Activated naive CD8-positive, alpha-beta T cell treated with anti-CD3 and anti-CD28 coated beads, Interleukin-2, amount 50 U/mL, for 16 hours (primary cell): ENCODE data around the gene ZKSCAN1.
"Not testable (repeated sequence)": the region's sequence is repeated elsewhere in the genome, so short reads cannot be mapped to it uniquely, and the experiment has no call there.

Experiments used
- DNase-seq: peaks from one replicate; pipeline ENCODE4 v3.0.0-alpha.2; 2020; ENCODE audit warnings: low read depth, low spot score

ZKSCAN1 gene

DNA sequence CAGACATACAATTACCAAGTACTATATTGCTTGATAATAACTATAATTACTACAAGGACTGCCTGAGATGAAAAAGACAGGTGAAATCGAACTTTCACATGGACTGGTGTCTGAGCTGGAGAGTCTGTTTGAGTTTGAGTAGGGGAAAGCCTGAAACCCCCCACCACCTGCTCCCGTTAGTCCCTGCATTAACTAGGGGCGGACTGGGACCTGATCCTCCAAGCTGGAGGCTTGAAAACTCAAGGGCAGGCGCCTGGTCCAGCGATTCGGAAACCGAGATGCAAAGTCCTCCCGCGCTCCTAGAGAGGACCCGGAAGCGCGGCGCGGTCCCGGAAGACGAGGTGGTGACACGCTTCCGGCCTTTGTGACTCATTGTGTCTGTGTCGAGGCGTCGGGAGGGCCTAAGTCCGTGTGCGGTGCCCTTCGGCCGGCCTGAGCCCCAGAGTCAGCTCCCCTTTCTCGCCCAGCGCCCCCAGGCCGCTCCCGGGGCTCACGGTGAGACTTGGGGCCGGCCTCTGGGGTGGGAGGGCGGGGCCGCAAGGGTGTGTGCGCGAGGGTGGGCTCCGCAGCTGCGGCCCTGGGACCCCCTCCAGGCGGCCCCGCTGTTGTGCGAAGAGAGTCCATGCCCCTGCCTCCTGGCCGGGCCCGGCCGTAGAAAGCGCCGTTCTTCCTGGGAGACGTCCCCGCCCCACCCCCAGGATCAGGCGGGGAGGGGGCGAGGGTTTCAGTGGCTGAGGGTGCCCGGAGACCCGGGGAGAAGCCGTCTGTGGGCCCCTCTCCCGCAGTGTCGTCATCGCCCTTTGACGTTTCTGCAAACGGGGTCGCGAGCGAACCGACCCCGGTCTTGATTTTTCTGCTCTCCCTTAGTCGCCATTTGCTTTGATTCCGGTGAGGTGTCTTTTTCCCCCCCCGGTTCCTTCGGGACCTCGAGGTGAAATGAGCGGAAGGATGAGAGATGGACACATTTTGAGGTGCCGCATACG, at the start of gene ZKSCAN1:
TSS of gene ZKSCAN1 (plus strand) at position 365 of the 983 bp plus-strand sequence. CDS start 7,911 bp downstream, outside the sequence.
- peak; percentile 63 for DNase-seq

DNA sequence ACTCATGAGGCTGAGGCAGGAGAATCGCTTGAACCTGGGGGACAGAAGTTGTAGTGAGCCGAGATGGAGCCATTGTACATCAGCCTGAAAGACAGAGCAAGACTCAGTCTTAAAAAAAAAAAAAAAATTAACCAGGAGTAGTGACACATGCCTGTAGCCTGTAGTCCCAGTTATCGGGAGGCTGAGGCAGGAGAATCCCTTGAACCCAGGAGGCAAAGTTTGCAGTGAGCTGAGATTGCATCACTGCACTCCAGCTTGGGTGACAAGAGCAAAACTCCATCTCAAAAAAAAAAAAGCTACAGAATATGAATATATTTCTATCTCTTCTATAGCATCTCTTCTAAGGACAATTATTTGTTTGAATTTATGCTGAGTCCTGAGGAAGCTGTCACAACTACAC, 46.1 kb upstream of the ZKSCAN1 start:
- no peak for DNase-seq

DNA sequence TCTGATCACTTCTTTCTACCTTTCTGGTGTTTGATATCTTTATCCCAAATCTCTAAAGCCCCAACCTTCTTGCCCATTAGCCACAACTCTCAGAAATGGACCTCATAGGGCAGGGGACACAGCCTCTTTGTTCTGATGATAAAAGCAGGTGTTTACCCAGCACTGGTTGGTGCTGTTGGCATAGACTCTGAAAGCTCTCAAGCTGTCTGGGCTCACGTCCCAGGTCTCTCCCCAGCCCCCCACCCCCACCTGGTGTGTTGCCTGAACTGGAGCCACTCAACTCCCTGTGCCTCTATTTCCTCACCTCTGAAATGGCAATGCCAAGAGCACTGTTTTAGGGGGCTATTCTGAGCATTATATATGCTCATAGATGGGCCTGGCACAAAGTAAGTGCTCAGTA, 45.6 kb upstream of the ZKSCAN1 start:
- DNase-seq, result not testable (repeated sequence)

DNA sequence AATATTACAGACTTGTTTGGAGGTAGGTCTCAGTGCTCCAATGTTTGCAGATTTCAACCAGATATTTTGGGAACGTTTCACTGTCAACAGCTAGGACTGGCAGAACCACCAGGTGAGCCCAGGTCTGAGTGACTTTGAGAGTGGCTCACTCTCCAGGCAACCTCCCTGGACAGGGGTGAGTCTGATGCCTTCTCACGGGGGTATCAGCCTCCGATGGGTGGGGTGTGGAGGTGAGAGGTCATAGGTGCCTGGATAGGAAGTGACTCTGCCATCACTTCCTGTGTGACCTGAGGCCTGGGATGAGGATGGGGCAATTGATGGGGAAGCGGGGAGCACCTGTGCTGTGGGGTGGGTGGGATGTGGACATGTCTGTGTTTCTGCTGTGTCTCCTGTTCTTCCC, 44.2 kb upstream of the ZKSCAN1 start:
- DNase-seq, result no peak

DNA sequence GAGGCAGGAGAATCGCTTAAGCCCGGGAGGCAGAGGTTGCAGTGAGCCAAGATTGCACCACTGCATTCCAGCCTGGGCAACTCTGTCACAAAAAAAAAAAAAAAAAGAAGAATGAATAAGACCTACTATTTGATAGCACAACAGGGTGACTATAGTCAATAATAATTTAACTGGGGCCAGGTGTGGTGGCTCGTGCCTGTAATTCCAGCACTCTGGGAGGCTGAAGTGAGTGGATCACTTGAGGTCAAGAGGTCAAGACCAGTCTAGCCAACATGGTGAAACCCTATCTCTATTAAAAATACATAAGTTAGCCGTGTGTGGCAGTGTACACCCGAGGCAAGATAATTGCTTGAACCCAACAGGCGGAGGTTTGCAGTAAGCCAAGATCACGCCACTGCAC, 41.6 kb upstream of the ZKSCAN1 start:
- not testable (repeated sequence) for DNase-seq

DNA sequence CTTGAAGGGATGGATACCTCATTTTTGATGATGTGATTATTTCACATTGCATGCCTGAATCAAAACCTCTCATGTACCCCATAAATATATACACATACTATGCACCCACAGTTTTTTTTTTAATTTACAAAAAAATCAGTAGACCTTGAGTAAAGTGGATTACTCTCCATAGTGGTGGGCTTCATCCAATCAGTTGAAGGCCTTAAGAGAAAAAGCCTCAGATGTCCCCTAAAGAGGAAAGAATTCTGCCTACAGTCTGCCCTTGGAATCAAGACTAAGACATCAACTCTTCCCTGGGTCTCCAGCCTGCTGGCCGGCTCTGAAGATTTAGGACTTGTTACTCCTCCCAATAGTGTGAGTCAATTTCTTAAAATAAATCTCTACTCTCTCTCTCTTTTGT, 40.7 kb upstream of the ZKSCAN1 start:
- DNase-seq, result no peak

DNA sequence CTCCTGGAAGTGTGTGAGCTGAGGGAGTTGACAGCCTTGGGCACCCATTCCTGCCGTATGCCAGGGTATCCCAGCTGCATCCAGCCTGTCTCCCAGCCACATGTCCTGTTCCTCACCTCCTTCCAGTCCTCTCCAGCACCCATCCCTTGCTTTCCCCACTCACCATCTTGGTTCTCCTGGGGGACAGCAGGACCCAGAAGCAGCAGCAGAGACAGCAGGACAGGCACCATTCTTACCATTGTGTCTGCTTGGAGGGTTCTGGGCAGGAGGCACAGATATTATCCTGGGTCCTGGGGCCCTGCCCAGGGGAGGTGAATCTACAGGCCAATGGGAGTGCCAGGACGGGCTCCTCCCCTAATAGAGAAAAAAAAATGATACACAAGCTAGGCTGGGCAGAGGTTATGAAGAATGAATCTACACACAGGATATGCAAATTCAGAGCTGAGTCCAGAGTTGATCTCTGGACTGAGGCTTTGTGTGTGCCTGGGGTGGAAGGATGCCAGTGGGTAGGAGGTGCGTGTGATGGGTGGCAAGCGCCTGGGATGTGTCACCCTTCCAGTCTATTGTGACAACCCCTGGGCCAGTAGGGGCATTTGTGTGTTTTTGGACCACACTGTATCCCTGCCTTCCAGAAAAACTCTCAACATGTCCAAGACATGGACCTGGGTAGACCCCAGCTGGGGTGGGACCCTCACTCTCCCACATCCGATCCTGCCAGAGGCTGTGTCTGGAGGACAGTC, 39.4 kb upstream of the ZKSCAN1 start, which contains the start of gene AZGP1:
TSS of gene AZGP1 (minus strand) at position 250 of the 740 bp plus-strand sequence. CDS start at position 239, 11 bp downstream.
- no peak for DNase-seq

DNA sequence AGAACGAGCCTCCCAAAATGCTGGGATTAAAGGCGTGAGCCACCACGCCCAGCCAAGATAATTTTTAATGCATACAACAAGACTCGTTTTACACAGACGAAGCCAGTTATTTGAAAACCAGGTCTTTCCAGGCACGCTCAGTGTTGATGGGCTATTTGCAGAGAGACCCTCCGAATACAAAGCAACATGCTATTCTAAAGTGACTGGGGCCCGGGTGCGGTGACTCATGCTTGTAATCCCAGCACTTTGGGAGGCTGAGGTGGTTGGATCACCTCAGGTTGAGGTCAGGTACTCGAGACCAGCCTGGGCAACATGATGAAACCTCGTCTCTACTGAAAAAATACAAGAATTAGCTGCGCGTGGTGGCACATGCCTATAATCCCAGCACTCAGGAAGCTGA, 38.8 kb upstream of the ZKSCAN1 start:
- no peak for DNase-seq

DNA sequence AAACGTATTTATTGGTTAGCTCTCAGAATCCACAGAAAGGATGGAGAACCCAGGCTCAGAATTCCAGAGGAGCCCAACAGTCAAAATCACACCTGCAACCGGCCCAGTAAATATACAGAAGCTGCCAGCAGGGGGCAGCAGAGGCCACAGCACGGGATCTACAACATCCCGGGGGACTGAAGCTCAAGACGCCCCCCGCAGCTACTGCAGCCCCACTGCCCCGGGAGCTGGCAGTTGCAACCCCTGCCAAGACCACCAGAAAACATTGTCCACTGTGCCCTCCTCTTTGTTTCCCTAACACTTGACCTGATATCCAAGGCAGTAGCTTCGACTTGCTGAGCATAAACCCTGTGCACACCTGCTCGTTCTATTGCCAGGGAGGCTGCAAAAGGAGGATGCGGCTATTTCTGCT, 35.6 kb upstream of the ZKSCAN1 start:
- peak; percentile 40 for DNase-seq

DNA sequence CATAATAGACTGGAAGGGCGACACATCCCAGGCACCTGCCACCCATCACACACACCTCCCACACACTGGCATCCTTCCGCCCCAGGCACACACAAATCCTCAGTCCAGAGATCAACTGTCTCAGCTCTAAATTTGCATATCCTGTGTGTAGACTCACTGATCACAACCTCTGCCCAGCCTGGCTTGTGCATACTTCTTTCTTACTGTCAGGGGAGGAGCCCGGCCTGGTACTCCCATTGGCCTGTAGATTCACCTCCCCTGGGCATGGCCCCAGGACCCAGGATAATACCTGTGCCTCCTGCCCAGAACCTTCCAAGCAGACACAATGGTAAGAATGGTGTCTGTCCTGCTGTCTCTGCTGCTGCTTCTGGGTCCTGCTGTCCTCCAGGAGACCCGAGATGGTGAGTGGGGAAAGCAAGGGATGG, 34.9 kb upstream of the ZKSCAN1 start:
- DNase-seq, result not testable (repeated sequence)

DNA sequence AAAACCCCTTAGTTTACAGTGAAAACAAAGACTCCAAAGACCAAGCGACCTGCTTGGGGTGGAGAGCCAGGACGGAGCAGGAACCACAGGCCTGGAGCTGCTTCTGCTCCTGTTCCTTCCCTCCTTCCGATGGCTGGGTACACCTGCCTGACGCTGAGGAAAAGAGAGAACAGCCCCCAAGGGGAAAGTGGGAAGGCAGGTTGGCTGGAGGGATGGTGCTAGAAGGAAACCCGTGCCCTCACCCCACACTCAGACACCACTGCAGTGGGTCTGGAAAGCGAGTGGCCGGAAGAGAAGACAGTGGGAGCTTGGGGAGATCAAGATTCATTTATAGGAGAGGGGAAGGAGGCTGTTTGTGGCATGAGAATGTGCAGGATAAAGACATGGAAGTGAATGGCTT, 34.3 kb upstream of the ZKSCAN1 start:
- DNase-seq, result not testable (repeated sequence)

DNA sequence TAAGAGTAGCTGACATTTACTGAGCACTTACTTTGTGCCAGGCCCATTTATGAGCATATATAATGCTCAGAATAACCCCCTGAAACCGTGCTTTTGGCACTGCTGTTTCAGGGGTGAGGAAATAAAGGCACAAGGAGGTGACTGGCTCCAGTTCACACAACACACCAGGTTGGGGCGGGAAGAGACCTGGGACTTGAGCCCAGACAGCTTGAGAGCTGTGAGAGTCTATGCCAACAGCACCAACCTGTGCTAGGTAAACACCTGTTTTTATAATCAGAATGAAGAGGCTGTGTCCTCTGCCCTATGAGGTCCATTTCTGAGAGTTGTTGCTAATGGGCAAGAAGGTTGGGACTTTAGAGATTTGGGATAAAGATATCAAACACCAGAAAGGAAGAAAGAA, 30.8 kb upstream of the ZKSCAN1 start:
- DNase-seq, result no peak

DNA sequence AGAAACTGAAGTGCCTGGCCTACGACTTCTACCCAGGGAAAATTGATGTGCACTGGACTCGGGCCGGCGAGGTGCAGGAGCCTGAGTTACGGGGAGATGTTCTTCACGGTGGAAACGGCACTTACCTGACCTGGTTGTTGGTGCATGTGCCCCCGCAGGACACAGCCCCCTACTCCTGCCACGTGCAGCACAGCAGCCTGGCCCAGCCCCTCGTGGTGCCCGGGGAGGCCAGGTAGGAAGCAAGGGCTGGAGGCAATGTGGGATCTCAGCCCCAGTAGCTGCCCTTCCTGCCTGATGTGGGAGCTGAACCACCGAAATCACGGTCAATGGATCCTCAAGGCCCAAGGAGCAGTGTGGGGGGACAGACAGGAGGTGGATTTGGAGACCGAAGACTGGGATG, 28.1 kb upstream of the ZKSCAN1 start:
- DNase-seq, result not testable (repeated sequence)

DNA sequence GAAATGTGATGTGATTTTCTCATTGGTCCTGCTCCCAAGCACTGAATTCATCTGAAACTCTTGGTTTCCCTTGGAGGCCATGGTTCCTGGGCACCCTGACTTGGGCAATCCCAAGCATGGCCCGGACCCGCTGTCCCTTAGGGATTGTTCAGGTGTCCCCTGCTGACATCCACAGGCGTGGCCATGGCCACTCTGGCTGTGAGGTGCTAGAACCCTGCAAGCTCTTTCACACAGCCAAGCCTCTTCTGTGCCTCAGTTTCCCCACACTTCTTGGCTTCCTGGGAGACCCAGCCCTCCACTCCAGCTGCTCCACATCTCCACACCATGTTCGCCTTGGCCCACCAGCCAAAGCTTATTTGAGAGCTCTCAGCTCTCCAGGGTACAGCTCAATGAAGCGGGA, 27.6 kb upstream of the ZKSCAN1 start:
- DNase-seq, result no peak

DNA sequence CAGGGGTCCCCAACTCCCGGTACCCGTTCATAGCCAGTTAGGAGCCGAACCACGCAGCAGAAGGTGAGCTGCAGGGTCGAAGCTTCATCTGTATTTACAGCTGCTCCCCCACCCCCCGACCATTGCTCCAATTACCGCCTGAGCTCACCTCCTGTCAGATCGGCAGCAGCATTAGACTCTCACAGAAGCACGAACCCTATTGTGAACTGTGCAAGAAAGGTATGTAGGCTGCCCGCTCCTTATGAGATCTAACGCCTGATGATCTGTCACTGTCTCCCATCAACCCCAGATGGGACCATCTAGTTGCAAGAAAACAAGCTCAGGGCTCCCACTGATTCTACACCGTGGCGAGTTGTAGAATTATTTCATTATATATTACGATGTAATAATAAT, 24.9 kb upstream of the ZKSCAN1 start:
- no peak for DNase-seq

DNA sequence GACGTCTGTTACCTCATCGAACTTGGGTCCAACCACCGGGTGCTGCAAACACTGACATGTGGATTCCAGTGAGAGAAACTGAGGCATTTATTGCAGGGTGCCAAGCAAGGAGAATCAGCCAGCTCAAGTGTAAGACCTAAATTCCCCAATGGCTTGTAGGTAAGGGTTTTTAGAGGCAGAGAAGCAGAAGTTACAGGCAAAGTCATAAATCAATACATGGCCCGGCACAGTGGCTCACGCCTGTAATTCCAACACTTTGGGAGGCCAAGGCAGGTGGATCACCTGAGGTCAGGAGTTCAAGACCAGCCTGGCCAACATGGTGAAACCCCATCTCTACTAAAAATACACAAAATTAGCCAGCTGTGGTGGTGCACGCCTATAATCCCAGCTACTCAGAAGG, 23.9 kb upstream of the ZKSCAN1 start:
- not testable (repeated sequence) for DNase-seq

DNA sequence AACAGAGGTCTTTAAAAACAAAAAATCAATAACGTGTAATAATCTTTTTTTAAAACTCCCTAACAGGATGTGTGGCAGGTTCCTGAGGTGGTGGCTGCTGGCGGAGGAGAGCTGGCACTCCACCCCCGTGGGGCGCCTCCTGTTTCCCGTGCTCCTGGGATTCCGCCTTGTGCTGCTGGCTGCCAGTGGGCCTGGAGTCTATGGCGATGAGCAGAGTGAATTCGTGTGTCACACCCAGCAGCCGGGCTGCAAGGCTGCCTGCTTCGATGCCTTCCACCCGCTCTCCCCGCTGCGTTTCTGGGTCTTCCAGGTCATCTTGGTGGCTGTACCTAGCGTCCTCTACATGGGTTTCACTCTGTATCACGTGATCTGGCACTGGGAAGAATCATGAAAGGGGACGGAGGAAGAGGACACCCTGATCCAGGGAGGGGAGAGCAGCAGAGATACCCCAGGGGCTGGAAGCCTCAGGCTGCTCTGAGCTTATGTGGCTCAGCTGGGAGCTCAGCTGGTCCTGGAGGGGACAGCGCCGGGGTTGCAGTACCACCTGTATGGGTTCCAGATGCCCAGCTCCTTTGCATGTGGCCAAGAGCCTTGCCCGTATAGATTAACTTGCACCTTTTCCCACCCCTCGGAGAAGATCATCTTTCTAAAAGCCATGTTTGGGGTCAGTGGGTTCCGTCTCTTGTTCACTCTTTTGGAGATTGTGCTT, 22.9 kb upstream of the ZKSCAN1 start:
- DNase-seq, result no peak

DNA sequence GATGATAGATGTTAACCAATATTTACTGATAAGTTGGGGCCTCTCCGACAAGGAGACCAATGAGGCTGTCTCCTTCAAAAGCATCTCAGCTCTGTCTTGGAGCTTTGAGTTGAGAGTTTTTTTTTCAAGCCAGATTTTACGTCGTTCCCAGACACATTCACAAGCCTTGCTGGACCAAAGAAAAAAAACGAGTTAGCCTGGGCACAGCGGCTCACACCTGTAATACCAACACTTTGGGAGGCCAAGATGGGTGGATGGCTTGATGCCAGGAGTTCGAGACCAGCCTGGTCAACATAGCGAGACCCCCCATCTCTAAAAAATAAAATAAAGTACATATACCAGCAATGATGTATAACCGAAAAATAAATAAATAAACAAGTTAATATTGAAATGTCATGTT, 20.6 kb upstream of the ZKSCAN1 start:
- DNase-seq, result no peak

DNA sequence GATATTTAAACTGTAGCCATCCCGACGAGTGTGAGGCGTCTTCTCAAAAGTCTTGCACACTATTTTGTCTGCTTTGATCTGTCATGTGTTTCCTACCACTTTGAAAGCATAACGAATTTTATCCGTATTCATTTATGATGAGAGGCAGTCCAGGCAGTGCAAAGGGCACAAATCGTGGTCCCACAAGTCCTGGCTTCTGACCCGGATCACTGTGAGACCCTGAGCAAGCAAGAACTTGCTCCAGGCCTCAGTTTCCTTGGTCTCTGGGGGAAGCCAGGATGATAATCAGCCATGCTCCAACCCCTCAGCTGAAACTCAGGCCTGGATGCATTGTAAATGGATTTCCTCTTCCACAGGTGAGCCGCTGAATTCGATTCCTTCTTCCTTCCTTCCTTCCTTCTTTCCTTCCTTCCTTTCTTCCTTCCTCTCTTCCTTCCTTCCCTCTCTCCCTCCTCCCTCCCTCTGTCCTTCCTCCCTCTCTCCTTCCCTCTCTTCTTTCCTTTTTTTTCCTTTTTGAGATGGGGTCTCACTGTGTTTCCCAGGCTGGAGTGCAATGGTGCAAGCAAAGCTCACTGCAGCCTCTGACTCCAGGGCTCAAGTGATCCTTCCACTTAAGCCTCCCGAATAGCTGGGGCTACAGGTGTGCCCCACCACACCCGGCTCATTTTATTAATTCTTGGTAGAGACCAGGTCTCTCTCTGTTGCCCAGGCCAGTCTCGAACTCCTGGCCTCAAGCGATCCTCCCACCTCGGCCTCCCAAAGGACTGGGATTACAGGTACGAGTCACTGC, 18.4 kb upstream of the ZKSCAN1 start:
- DNase-seq, result no peak

DNA sequence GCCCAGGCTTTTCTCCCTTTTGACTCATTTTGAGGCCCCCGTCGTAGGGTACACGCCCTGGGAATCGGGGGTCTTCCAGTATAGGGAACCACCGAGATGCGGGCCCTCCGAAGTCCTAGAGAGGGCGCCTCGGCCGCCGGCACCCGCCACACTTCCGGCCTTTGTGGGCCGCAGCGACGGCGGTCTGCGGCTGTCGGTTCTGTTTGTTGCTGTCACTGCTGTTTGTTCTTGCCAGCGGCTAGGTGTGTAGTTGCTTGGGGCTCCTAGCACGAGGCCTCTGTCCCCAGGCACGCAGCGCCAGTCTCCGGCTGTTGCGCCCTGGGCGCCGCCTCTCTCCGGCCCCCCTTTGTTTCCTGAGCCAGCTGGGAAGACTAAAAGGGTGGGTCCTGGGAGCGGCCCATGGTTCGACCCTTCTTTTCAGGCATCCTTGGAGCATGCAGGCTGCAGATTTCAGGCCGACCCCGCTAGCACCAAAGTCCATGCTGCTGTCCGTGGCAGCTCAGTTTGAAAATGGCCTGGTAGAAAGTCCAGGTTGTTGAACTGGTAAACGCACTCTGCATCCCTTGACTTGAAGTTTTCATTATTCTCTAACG, 17.8 kb upstream of the ZKSCAN1 start:
- peak; percentile 27 for DNase-seq

DNA sequence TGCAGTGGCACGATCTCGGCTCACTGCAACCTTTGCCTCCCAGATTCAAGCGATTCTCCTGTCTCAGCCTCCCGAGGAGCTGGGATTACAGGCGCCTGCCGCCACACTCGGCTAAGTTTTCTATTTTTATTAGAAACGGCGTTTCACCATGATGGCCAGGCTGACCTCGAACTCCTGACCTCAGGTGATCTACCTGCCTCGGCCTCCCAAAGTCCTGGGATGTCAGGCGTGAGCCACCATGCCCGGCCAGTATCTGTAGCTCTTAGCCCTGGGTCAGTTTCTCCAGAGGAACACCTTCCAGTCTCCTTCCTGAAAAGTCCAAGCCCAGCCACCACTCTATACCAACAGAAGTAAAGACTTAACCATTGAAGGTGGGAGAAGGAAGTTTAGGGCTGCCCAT, 15.2 kb upstream of the ZKSCAN1 start:
- no peak for DNase-seq
